GM19467 (cell line): ENCODE measurements around the gene IL11.
A peak's percentile ranks its signal among the peaks of the same experiment; 100 is the strongest.
"Not testable (repeated sequence)": the region's sequence is repeated elsewhere in the genome, so short reads cannot be mapped to it uniquely, and the experiment has no call there.

Experiments used
- ATAC-seq: cut with Tn5 transposase; IDR thresholded peaks from one replicate; pipeline ENCODE4 v1.9.1; 2021; ENCODE audit warnings: mild to moderate bottlenecking, moderate library complexity; ENCODE audit not compliant: unreplicated experiment

IL11 gene

GRCh38 chr19:55370305-55370988 is at the start of gene IL11:
TSS of gene IL11 (minus strand) at chr19:55370463. CDS start at chr19:55370310, 153 bp downstream.
- ATAC-seq: no peak

- ATAC-seq: no peak
These were observed 49.5 kb upstream of the IL11 start for GRCh38 chr19:55419624-55420236.

GRCh38 chr19:55419103-55419502 is 48.8 kb upstream of the IL11 start:
- ATAC-seq: no peak

- no peak for ATAC-seq
These were observed 47.9 kb upstream of the IL11 start for GRCh38 chr19:55418185-55418584.

GRCh38 chr19:55410168-55410567 is 39.9 kb upstream of the IL11 start:
- no peak for ATAC-seq

GRCh38 chr19:55409179-55409578 is 38.9 kb upstream of the IL11 start:
- ATAC-seq: not testable (repeated sequence)

- no peak for ATAC-seq
These were observed 38.2 kb upstream of the IL11 start for GRCh38 chr19:55408533-55408872.

- ATAC-seq: peak; percentile 77
These were observed 37.7 kb upstream of the IL11 start for GRCh38 chr19:55407800-55408532.

GRCh38 chr19:55407550-55407799 is 37.2 kb upstream of the IL11 start, which contains the start of gene UBE2S:
TSS of gene UBE2S (minus strand) at chr19:55407788. CDS start at chr19:55407589, 199 bp downstream.
- ATAC-seq: peak; percentile 8

- no peak for ATAC-seq
These were observed 36.7 kb upstream of the IL11 start for GRCh38 chr19:55406826-55407549.

- no peak for ATAC-seq
These were observed 36.0 kb upstream of the IL11 start for GRCh38 chr19:55406091-55406825.

- no peak for ATAC-seq
These were observed 35.4 kb upstream of the IL11 start for GRCh38 chr19:55405638-55406037.

- no peak for ATAC-seq
These were observed 32.2 kb upstream of the IL11 start for GRCh38 chr19:55402509-55402908.

GRCh38 chr19:55401390-55401789 is 31.1 kb upstream of the IL11 start:
- not testable (repeated sequence) for ATAC-seq

- ATAC-seq: no peak
These were observed 30.2 kb upstream of the IL11 start for GRCh38 chr19:55400281-55401087.

- ATAC-seq: no peak
These were observed 28.1 kb upstream of the IL11 start for GRCh38 chr19:55398200-55398925.

GRCh38 chr19:55392820-55393761 is 22.8 kb upstream of the IL11 start:
- ATAC-seq: no peak
